ENCODE measurements around the gene PITPNB.

The PITPNB gene

GRCh38 chr22:27872488-27872887 lies 46.6 kb downstream of the PITPNB start:
- TF ChIP-seq CTCF (conservative IDR thresholded peaks at IDR 0.05), result no peak
- H3K27ac ChIP-seq, result no peak overlapping the region

- no peak overlapping the region for H3K27ac ChIP-seq
- no peak for TF ChIP-seq CTCF (conservative IDR thresholded peaks at IDR 0.05)
These were observed 47.6 kb downstream of the PITPNB start for GRCh38 chr22:27871306-27872014.

GRCh38 chr22:27870234-27871191 lies 48.5 kb downstream of the PITPNB start:
- no peak for TF ChIP-seq CTCF (conservative IDR thresholded peaks at IDR 0.05)
- no peak overlapping the region for H3K27ac ChIP-seq

GRCh38 chr22:27868732-27869282 lies 50.2 kb downstream of the PITPNB start:
- H3K27ac ChIP-seq, result no peak overlapping the region
- TF ChIP-seq CTCF (conservative IDR thresholded peaks at IDR 0.05), result no peak

GRCh38 chr22:27867953-27868731 lies 50.9 kb downstream of the PITPNB start:
- H3K27ac ChIP-seq, result no peak overlapping the region
- no peak for TF ChIP-seq CTCF (conservative IDR thresholded peaks at IDR 0.05)

GRCh38 chr22:27867085-27867952 lies 51.7 kb downstream of the PITPNB start:
- H3K27ac ChIP-seq, result no peak overlapping the region
- TF ChIP-seq CTCF (conservative IDR thresholded peaks at IDR 0.05), result no peak
